GM23338 (cell line): ENCODE data around the gene DTHD1. TPM values are rescaled to one million over a fixed set of nuclear protein-coding genes. Genes with fewer than 3 reads are reported as not detected.

ENCODE experiments used
- ATAC-seq: fragments of 200-7000 bp; cut with Tn5 transposase; 3 replicates; pipeline ENCODE4 v1.9.1; 2020
- DNase-seq: peaks from one replicate; pipeline ENCODE4 v3.0.0-alpha.2; 2015; ENCODE audit warnings: low spot score
- H2AFZ ChIP-seq: fragments of 200-600 bp; sonication (generic); 2 replicates; pipeline ENCODE4 v1.8.0; 2016; ENCODE audit warnings: antibody characterized with exemption, mild to moderate bottlenecking, moderate library complexity
- H3F3A ChIP-seq: fragments of 200-600 bp; sonication (generic); replicated peaks from 2 replicates; pipeline ENCODE4 v1.8.0; 2017; ENCODE audit warnings: antibody characterized with exemption, mixed run types, low read depth
- H3K27ac ChIP-seq: fragments of 200-600 bp; sonication (generic); 2 replicates; pipeline ENCODE4 v1.6.1; 2016; ENCODE audit warnings: low read depth
- H3K27me3 ChIP-seq: fragments of 200-600 bp; sonication (generic); 2 replicates; pipeline ENCODE4 v1.8.0; 2016; ENCODE audit warnings: mild to moderate bottlenecking, mixed run types, moderate library complexity; ENCODE audit not compliant: insufficient read depth
- H3K36me3 ChIP-seq: fragments of 200-600 bp; sonication (generic); 2 replicates; pipeline ENCODE4 v1.8.0; 2016; ENCODE audit warnings: mild to moderate bottlenecking; ENCODE audit not compliant: insufficient read depth
- H3K4me1 ChIP-seq: fragments of 200-600 bp; sonication (generic); 2 replicates; pipeline ENCODE4 v1.8.0; 2016; ENCODE audit warnings: mild to moderate bottlenecking, moderate library complexity; ENCODE audit not compliant: insufficient read depth
- H3K4me2 ChIP-seq: fragments of 200-600 bp; sonication (generic); 2 replicates; pipeline ENCODE4 v1.7.1; 2017; ENCODE audit warnings: mixed run types
- H3K4me3 ChIP-seq: fragments of 200-600 bp; sonication (generic); 2 replicates; pipeline ENCODE4 v1.6.1; 2016; ENCODE audit warnings: mixed run types
- H3K79me2 ChIP-seq: fragments of 200-600 bp; sonication (generic); replicated peaks from 2 replicates; pipeline ENCODE4 v1.8.0; 2017; ENCODE audit warnings: mild to moderate bottlenecking; ENCODE audit not compliant: insufficient read depth
- H3K9me2 ChIP-seq: fragments of 200-600 bp; sonication (generic); 2 replicates; pipeline ENCODE4 v1.8.0; 2017; ENCODE audit not compliant: insufficient read depth
- H4K20me1 ChIP-seq: fragments of 200-600 bp; sonication (generic); replicated peaks from 2 replicates; pipeline ENCODE4 v1.8.0; 2017; ENCODE audit warnings: mild to moderate bottlenecking; ENCODE audit not compliant: insufficient read depth
- H3K27ac Mint-ChIP-seq: 2 replicates; pipeline ENCODE4 v1.8.0; 2020; ENCODE audit warnings: inconsistent platforms, mild to moderate bottlenecking, moderate library complexity, mixed read lengths
- H3K27me3 Mint-ChIP-seq: 3 replicates; pipeline ENCODE4 v1.8.0; 2022; ENCODE audit warnings: low read depth, mild to moderate bottlenecking, moderate library complexity, mixed read lengths, inconsistent platforms; ENCODE audit not compliant: insufficient read depth, poor library complexity
- H3K36me3 Mint-ChIP-seq: 3 replicates; pipeline ENCODE4 v1.8.0; 2021; ENCODE audit warnings: low read depth, mild to moderate bottlenecking, inconsistent platforms, moderate library complexity, mixed read lengths
- H3K4me1 Mint-ChIP-seq: 3 replicates; pipeline ENCODE4 v1.8.0; 2020; ENCODE audit warnings: mild to moderate bottlenecking, inconsistent platforms, mixed read lengths
- H3K4me3 Mint-ChIP-seq: 3 replicates; pipeline ENCODE4 v1.8.0; 2021; ENCODE audit warnings: moderate library complexity, mild to moderate bottlenecking, inconsistent platforms, mixed read lengths
- H3K9me3 Mint-ChIP-seq: 3 replicates; pipeline ENCODE4 v1.8.0; 2020; ENCODE audit warnings: moderate library complexity, mild to moderate bottlenecking, inconsistent platforms, mixed read lengths
- ETS1 ChIP-seq: IDR thresholded peaks from 2 replicates; pipeline ENCODE4 v1.6.1; 2016; ENCODE audit warnings: antibody characterized with exemption
- EZH2 ChIP-seq: fragments of 200-600 bp; sonication (generic); IDR thresholded peaks from one replicate; pipeline ENCODE4 v1.8.0; 2017; ENCODE audit warnings: antibody characterized with exemption, mild to moderate bottlenecking, low read depth; ENCODE audit not compliant: unreplicated experiment
- EZH2phosphoT487 ChIP-seq: fragments of 200-600 bp; sonication (generic); IDR thresholded peaks from one replicate; pipeline ENCODE4 v1.8.1; 2018; ENCODE audit warnings: antibody characterized with exemption; ENCODE audit not compliant: unreplicated experiment
- JUNB ChIP-seq: IDR thresholded peaks from one replicate; pipeline ENCODE4 v1.6.1; 2016; ENCODE audit warnings: antibody characterized with exemption; ENCODE audit not compliant: unreplicated experiment
- NANOG ChIP-seq: IDR thresholded peaks from 2 replicates; pipeline ENCODE4 v1.6.1; 2016; ENCODE audit warnings: antibody characterized with exemption, borderline replicate concordance
- POLR2AphosphoS5 ChIP-seq: IDR thresholded peaks from 2 replicates; pipeline ENCODE4 v1.6.1; 2016; ENCODE audit warnings: antibody characterized with exemption, low read depth
- REST ChIP-seq: IDR thresholded peaks from one replicate; pipeline ENCODE4 v1.6.1; 2018; ENCODE audit warnings: antibody characterized with exemption; ENCODE audit not compliant: unreplicated experiment
- STAT1 ChIP-seq: IDR thresholded peaks from one replicate; pipeline ENCODE4 v1.6.1; 2016; ENCODE audit warnings: antibody characterized with exemption; ENCODE audit not compliant: unreplicated experiment
- ZNF114 ChIP-seq: fragments of 250-450 bp; sonication (Bioruptor Pico); IDR thresholded peaks from 2 replicates; pipeline ENCODE4 v1.5.0; 2020; ENCODE audit warnings: mild to moderate bottlenecking, moderate library complexity
- ZNF331 ChIP-seq: fragments of 250-450 bp; sonication (Bioruptor Pico); IDR thresholded peaks from 2 replicates; pipeline ENCODE4 v1.5.0; 2020; ENCODE audit warnings: low read depth, mild to moderate bottlenecking, moderate library complexity
- polyA plus RNA-seq: library from polyadenylated mRNA; unstranded; fragments of >200 nt; fragmentation: Nextera tagmentation; extraction: Ambion mirVana; gene quantifications from 2 replicates; pipeline ENCODE4 v1.2.1, GENCODE V29; 2016
- total RNA-seq: library from RNA; depleted of rRNA; stranded (reverse); fragments of >200 nt; shearing (Covaris generic); gene quantifications from 2 replicates; pipeline ENCODE4 v1.2.3, GENCODE V29; 2014

The DTHD1 gene
- total and polyA plus RNA-seq, 2 experiments from 2014 or later = not detected

- H3K27me3 ChIP-seq = no peaks in the 10 kb centered on the region
- TF ChIP-seq POLR2AphosphoS5 = no peak
- TF ChIP-seq EZH2phosphoT487 = no peak
- no peak for TF ChIP-seq ZNF331 (CRISPR knock-in tag)
- no peaks in the 10 kb centered on the region for H3K27me3 Mint-ChIP-seq
These were observed 49.4 kb downstream of the DTHD1 start for GRCh38 chr4:36330796-36331195.

GRCh38 chr4:36332023-36332781 lies 50.8 kb downstream of the DTHD1 start:
- H3K9me3 Mint-ChIP-seq = no peaks in the 10 kb centered on the region
- no peaks in the 10 kb centered on the region for H3F3A ChIP-seq
- no peaks in the 10 kb centered on the region for H3K36me3 Mint-ChIP-seq
- no peaks in the 10 kb centered on the region for H3K27me3 Mint-ChIP-seq
- no peak overlapping the region for H3K4me3 Mint-ChIP-seq
- DNase-seq = peak; percentile 15
- H3K27me3 ChIP-seq = no peaks in the 10 kb centered on the region
- H3K79me2 ChIP-seq = no peaks in the 10 kb centered on the region
- H3K9me2 ChIP-seq = no peaks in the 10 kb centered on the region
- TF ChIP-seq EZH2 (no peak), NANOG (no peak), STAT1 (no peak)
- no peaks in the 10 kb centered on the region for H3K36me3 ChIP-seq
- H3K4me2 ChIP-seq = no peak overlapping the region
- H3K4me1 Mint-ChIP-seq = peaks cover 5% of the 10 kb centered on the region; the same call in 2 of the 3 replicates
- H3K27ac Mint-ChIP-seq = no peak overlapping the region
- H3K4me1 ChIP-seq = no peaks in the 10 kb centered on the region
- peak; percentile 63 for ATAC-seq
- no peak overlapping the region for H3K4me3 ChIP-seq
- peak overlapping the region; percentile 79; the same call in 1 of the 2 replicates for H2AFZ ChIP-seq
- no peaks in the 10 kb centered on the region for H4K20me1 ChIP-seq
- H3K27ac ChIP-seq = no peak overlapping the region

More at GRCh38 chr4:36330796-36331195, 49.4 kb downstream of the DTHD1 start:
- H3F3A ChIP-seq = no peaks in the 10 kb centered on the region
- H3K4me1 ChIP-seq = no peaks in the 10 kb centered on the region
- no peak overlapping the region for H3K4me2 ChIP-seq
- ATAC-seq (no peak), DNase-seq (no peak)
- no peaks in the 10 kb centered on the region for H3K79me2 ChIP-seq
- H3K9me3 Mint-ChIP-seq = no peaks in the 10 kb centered on the region
- H3K36me3 Mint-ChIP-seq = no peaks in the 10 kb centered on the region
- H3K27ac ChIP-seq = no peak overlapping the region
- no peak overlapping the region for H3K4me3 Mint-ChIP-seq
- no peak overlapping the region for H3K4me3 ChIP-seq
- H3K36me3 ChIP-seq = no peaks in the 10 kb centered on the region
- peaks cover 5% of the 10 kb centered on the region; the same call in 2 of the 3 replicates for H3K4me1 Mint-ChIP-seq
- H4K20me1 ChIP-seq = no peaks in the 10 kb centered on the region
- no peak overlapping the region for H3K27ac Mint-ChIP-seq
- H3K9me2 ChIP-seq = no peaks in the 10 kb centered on the region
- no peak overlapping the region for H2AFZ ChIP-seq

- no peaks in the 10 kb centered on the region for H3K27me3 ChIP-seq
- Mint-ChIP-seq H3K27me3 (no peaks in the 10 kb centered on the region), H3K36me3 (no peaks in the 10 kb centered on the region), H3K4me1 (peaks cover 5% of the 10 kb centered on the region; the same call in 2 of the 3 replicates), H3K4me3 (no peak overlapping the region), H3K9me3 (no peaks in the 10 kb centered on the region), H3K27ac (no peak overlapping the region)
- H3K9me2 ChIP-seq = no peaks in the 10 kb centered on the region
- H3K27ac ChIP-seq = no peak overlapping the region
- no peaks in the 10 kb centered on the region for H3F3A ChIP-seq
- H3K79me2 ChIP-seq = no peaks in the 10 kb centered on the region
- H2AFZ ChIP-seq = 0 out of 2 replicates have a peak overlapping the region, but pooled peaks have one; percentile 79
- H3K36me3 ChIP-seq = no peaks in the 10 kb centered on the region
- no peak overlapping the region for H3K4me2 ChIP-seq
- H3K4me3 ChIP-seq = no peak overlapping the region
- H4K20me1 ChIP-seq = no peaks in the 10 kb centered on the region
- ATAC-seq (no peak), DNase-seq (no peak)
- no peaks in the 10 kb centered on the region for H3K4me1 ChIP-seq
- TF ChIP-seq ZNF114 (CRISPR knock-in tag) (no peak), STAT1 (no peak), JUNB (no peak), REST (no peak), EZH2 (no peak), ETS1 (no peak), NANOG (no peak)
These were observed 51.3 kb downstream of the DTHD1 start for GRCh38 chr4:36332782-36333131.
